GM18873 (cell line): Measurements from ENCODE around the gene MYOCD.

Source experiments
- ATAC-seq: cut with Tn5 transposase; IDR thresholded peaks from one replicate; pipeline ENCODE4 v1.9.1; 2021; ENCODE audit warnings: mild to moderate bottlenecking, moderate library complexity, moderate number of reproducible peaks; ENCODE audit not compliant: unreplicated experiment, low FRiP score

MYOCD gene

GRCh38 chr17:12709063-12709462 is 43.4 kb downstream of the MYOCD start:
- ATAC-seq, result no peak

- no peak for ATAC-seq
These were observed 46.7 kb downstream of the MYOCD start for GRCh38 chr17:12712415-12712814.

GRCh38 chr17:12712941-12713340 is 47.3 kb downstream of the MYOCD start:
- no peak for ATAC-seq

DNA sequence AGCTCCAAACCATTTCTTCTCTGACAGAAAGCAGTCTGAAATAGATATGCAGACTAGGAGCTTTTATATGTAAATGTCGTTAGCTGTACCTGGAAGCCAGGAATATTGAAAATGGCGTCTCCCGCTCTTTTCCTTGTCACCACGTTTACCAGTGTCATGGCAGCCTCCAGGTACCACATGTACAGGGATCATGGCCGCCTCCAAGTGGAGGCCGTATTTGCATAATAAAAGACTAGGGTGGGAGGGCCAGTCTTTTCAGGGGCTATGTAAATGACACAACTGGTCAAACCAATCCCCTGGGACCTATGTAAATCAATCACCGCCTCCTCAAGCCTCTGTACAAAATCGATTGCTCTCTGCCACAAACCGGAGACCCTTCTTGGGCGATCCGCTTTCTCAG is 54.3 kb downstream of the MYOCD start:
- no peak for ATAC-seq

DNA sequence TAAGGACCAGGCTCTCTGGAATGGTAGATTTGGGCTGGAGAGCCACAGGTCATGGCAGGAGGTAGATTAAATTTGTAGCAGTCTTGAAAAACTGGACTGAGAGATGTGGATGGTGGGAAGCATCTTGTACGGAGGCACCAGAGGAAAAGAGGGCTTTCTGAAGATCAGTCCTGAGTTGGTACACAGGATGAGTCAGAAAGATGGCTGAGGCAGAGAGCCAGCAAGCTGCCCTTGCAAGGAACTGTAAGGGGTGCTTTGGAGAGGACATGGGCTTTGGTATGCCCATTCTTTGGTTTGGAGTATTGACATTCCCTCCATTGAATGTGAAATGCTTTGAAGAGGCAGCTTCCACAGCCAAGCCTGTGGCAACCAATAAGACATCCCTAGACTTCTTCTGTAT is 55.9 kb downstream of the MYOCD start:
- ATAC-seq, result no peak

DNA sequence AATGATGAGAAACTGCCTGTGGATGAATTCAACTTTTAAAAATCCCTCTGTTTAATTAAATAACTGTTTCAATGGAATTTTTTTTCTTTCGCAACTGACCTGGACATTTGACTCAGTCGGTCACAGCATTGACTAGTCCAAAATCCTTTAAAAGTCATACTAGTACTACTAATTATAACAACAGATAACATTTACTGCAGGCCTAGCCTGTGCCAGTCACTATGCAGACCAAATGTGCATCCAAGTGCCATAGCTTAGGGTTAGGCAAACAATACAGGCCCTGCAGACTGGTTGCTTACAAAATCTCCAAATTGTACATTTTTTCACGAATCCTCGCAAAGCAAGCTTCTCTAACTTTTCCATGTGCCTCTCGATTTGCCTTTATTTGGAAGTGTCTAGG is 56.6 kb downstream of the MYOCD start:
- no peak for ATAC-seq

GRCh38 chr17:12726131-12726530 is 60.4 kb downstream of the MYOCD start:
- no peak for ATAC-seq

GRCh38 chr17:12727076-12727760 is 61.5 kb downstream of the MYOCD start:
- ATAC-seq, result no peak

DNA sequence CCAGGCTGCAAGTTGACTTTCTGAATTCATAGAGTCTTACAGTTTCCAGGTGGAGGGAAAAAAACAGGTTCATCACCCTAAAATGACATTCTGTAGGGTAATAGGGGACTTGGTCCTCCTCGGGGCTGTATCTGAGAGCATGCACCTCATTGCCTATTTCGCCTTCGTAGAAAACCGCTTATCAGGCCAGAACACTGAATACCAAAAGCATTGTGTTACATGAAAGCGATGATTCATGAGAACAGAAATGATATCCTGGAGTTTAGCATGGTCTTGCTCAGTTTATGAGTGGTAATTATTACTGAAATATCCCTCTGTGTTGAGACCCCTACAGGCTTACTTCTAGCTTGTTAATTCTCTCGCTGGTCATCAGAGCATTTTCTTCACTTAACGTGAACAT is 62.2 kb downstream of the MYOCD start:
- ATAC-seq, result no peak

DNA sequence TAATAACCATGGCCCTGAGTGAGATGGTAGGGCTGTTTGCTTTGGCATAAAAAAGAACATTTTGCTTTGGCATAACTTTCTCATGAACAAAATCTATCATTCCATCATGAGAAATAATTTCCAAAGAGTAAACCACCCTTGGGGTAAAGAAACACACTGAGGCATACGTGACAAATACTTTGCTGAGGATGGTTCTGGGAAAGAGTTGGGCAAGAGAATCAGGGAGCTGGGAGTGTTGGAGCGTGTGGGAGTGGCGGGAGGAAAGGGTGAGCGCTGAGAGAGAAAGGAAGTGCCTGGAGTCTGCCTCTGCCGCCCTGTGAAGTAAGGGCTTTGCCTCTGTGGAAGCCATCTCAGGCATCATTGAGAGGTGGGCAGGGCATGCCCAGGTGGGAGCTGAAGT is 63.4 kb downstream of the MYOCD start:
- no peak for ATAC-seq

DNA sequence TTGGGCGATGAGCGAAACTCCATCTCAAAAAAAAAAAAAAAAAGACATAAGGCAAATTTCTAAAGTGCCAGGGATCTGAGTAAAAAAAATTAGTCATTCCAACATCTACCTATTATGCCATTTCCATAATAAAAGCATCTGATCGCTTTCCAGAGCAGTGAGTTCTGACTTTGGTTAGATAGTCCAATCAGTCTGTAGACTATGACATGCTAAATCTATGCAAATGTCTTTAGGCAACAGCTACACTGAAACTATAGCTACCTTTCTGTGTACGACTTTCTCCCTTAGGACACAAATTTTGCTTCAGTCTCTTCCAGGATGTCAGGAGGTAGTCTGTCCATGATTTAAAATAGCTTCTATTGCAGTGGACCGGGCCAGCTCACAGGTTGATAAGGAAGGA is 64.7 kb downstream of the MYOCD start:
- ATAC-seq, result no peak

GRCh38 chr17:12730931-12731521 is 65.3 kb downstream of the MYOCD start:
- no peak for ATAC-seq

DNA sequence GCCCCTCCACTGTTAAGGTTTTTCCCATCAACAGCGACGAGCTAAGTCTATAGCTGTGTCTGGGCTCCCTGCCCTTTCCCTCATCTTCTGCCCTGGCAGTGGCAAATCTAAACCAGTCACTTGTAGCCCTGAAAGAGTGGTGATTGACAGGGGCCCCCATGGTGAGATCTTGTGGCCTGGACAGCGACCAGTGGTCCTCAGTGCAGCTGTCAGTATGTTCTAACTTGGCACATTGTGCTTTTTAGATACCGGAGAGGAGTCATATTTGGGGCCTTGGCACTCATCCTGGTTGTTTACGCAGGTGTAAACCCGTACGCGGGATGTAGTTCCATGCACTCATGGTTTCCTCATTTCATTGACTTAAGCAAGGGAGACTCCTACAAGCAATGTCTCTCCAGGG is 66.1 kb downstream of the MYOCD start:
- no peak for ATAC-seq

- no peak for ATAC-seq
These were observed 66.7 kb downstream of the MYOCD start for GRCh38 chr17:12732366-12732765.

GRCh38 chr17:12734926-12735325 is 69.2 kb downstream of the MYOCD start:
- ATAC-seq, result no peak

DNA sequence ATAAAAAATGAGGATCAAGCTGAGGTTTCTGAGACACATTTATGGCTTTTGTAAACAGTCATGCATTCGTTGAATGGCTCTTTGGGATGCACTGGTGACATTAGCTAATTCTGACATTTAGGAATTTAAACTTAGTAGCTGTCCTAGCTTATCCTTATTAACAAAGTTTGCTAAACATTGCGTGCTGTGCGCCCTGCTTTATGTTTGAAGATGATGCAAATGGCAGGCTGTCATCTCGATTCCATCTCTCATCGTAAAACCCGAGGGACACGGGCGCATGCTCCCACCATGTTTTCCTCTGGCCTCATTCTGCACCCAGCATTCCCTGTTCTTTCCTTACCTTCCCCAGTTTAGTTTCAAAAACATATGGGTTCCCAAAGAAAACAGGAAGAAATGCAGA is 69.8 kb downstream of the MYOCD start:
- ATAC-seq, result no peak

- ATAC-seq, result no peak
These were observed 70.8 kb downstream of the MYOCD start for GRCh38 chr17:12736526-12736925.

DNA sequence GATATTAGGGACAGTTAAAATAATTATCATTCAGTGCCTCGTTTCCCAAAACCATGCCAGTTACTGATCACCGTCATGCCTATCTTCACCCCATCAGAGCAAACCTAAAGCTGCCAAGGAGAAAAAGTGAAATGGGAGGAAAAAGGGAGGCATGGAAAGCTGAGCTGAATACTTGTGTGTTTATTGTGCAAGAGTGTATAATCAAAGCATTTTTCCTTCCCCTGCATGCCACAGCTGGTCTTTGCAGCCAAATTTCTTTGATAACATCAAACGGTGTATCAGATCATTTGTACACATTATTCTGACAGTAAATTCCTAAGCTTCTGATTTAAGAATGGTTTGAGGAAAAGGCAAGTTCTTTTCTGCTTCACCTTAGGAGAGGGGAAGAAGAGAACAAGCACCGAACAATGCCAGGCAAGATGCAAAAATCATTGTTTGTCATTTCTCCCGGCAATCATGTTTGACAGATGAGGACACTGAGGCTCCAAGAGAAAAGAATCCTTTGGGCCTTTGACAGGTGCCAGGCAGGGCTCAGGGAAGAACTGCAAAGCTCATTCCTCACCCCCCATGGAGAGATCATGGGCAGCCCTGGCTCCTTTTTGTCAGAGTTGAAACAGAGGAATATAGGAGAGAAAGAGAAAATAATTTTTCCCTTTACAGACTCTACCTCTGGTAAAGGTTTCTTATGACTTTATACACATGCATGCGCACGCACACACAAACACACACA is 72.2 kb downstream of the MYOCD start:
- no peak for ATAC-seq

DNA sequence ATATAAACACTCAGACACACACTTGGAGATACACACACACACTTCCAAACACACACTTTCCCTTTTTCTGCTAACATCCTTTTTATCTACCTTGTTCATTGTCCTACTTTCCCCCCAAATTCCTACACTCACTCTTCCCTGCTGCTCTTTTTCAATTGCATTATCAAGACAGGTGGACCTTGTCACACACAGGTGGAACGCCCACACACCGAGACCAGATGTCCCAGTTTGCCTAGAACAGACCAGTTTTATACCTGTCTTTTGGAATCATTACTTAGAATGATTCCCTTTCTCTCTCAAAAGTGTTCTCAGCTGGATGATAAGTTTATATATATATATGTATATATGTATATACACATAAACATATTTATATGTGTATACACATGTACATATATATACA is 72.9 kb downstream of the MYOCD start:
- ATAC-seq, result no peak

DNA sequence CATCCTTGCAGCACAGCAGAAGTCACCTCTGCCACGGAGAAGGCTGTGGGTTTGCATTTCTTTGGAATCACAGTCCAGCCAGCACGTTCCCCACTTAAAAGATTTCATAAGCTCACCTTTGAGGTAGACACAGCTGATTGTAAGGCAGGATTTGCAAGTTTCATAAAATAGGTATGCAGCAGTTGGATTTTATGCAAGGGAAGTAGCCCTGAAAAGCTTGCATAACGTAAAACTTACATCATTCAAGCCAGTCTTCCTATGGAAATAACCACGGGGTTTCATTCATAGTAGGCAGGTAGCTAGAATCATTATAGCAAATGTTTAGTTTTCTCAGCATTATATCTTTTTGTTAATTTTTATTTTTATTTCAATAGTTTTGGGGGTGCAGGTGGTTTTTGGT is 73.8 kb downstream of the MYOCD start:
- ATAC-seq, result no peak

- ATAC-seq, result no peak
These were observed 77.4 kb downstream of the MYOCD start for GRCh38 chr17:12743046-12743445.

GRCh38 chr17:12744298-12744697 is 78.6 kb downstream of the MYOCD start:
- no peak for ATAC-seq
